ENCODE results near the gene TMEM243.

GRCh38 chr7:87193912-87194311 is 25.6 kb downstream of the TMEM243 start:
- TF ChIP-seq MAX (IDR thresholded peaks at IDR 0.05; ENCODE audit: insufficient read depth, insufficient read length) (no peak), CTCF (IDR thresholded peaks at IDR 0.05; ENCODE audit: extremely low read depth in 1 of 2, insufficient read depth in 1 of 2, low read depth in 1 of 2, low read length in 2 of 2) (no peak)

Measured in endothelial cell of umbilical vein (primary cell).